Keratinocyte (primary cell): ENCODE results near the gene ING5. TPM values are rescaled to one million over a fixed set of nuclear protein-coding genes. Genes with fewer than 3 reads are reported as not detected.

Experiments used
- DNase-seq: peaks from one replicate; pipeline ENCODE4 v3.0.0-alpha.2; 2011; ENCODE audit warnings: low read depth, missing footprints, low spot score
- FAIRE-seq: peaks from 2 replicates; lab custom pipeline; 2011; peaks lifted over from hg19 to GRCh38; lab: Jason Lieb, UNC
- H2AFZ ChIP-seq: 2 replicates; pipeline ENCODE4 v1.6.0; 2012; ENCODE audit warnings: low read length, control low read depth, inconsistent platforms; ENCODE audit not compliant: control insufficient read depth
- H3K27ac ChIP-seq: 2 replicates; pipeline ENCODE4 v1.5.1; 2011; ENCODE audit warnings: low read length; ENCODE audit not compliant: control insufficient read depth, insufficient read depth
- H3K27me3 ChIP-seq: 3 replicates; pipeline ENCODE4 v1.6.0; 2011; ENCODE audit warnings: low read length; ENCODE audit not compliant: control insufficient read depth, insufficient read depth; ENCODE audit errors: extremely low read depth
- H3K36me3 ChIP-seq, 2 experiments: 2 replicates in 1 of 2; 3 replicates in 1 of 2; pipeline ENCODE4 v1.5.1; 2011; ENCODE audit warnings: low read length in 2 of 2, mild to moderate bottlenecking in 1 of 2; ENCODE audit not compliant: control insufficient read depth in 2 of 2, insufficient read depth in 2 of 2; ENCODE audit errors: extremely low read depth in 1 of 2
- H3K4me1 ChIP-seq: 3 replicates; pipeline ENCODE4 v1.5.1; 2011; ENCODE audit warnings: low read length; ENCODE audit not compliant: control insufficient read depth, insufficient read depth; ENCODE audit errors: extremely low read depth
- H3K4me2 ChIP-seq: 3 replicates; pipeline ENCODE4 v1.6.0; 2011; ENCODE audit warnings: low read depth, low read length; ENCODE audit not compliant: control insufficient read depth, insufficient read depth; ENCODE audit errors: extremely low read depth
- H3K4me3 ChIP-seq, 3 experiments: fragments of 200-600 bp in 1 of 3; sonication (generic) in 1 of 3; 2 replicates in 2 of 3; 3 replicates in 1 of 3; pipeline ENCODE4 v1.5.1; 2011 to 2016; ENCODE audit warnings: low read length in 3 of 3, mild to moderate bottlenecking in 3 of 3, control low read depth in 2 of 3, inconsistent platforms in 1 of 3, low read depth in 1 of 3, mixed read lengths in 1 of 3, mixed run types in 1 of 3, moderate library complexity in 1 of 3; ENCODE audit not compliant: control insufficient read depth in 2 of 3, insufficient read depth in 2 of 3; ENCODE audit errors: extremely low read depth in 1 of 3
- H3K79me2 ChIP-seq: 2 replicates; pipeline ENCODE4 v1.6.0; 2012; ENCODE audit warnings: low read length; ENCODE audit not compliant: control insufficient read depth, insufficient read depth
- H3K9ac ChIP-seq: 3 replicates; pipeline ENCODE4 v1.6.0; 2011; ENCODE audit warnings: low read length; ENCODE audit not compliant: control insufficient read depth, insufficient read depth; ENCODE audit errors: extremely low read depth
- H3K9me1 ChIP-seq: 3 replicates; pipeline ENCODE4 v1.6.0; 2011; ENCODE audit warnings: low read length; ENCODE audit not compliant: control insufficient read depth, insufficient read depth; ENCODE audit errors: extremely low read depth
- H3K9me3 ChIP-seq: 2 replicates; pipeline ENCODE4 v1.5.1; 2012; ENCODE audit warnings: low read depth, low read length; ENCODE audit not compliant: control insufficient read depth
- H4K20me1 ChIP-seq: 3 replicates; pipeline ENCODE4 v1.6.0; 2011; ENCODE audit warnings: low read length; ENCODE audit not compliant: control insufficient read depth, insufficient read depth; ENCODE audit errors: extremely low read depth
- CTCF ChIP-seq, 3 experiments: IDR thresholded peaks in 1 of 3; conservative IDR thresholded peaks in 1 of 3; optimal IDR thresholded peaks in 1 of 3; 2 replicates in 2 of 3; 3 replicates in 1 of 3; pipeline versions ENCODE3 to v1.5.1; 2011; ENCODE audit warnings: low read length in 3 of 3, mild to moderate bottlenecking in 3 of 3, moderate library complexity in 2 of 3, control low read depth in 1 of 3, inconsistent platforms in 1 of 3; ENCODE audit not compliant: insufficient read depth in 2 of 3; ENCODE audit errors: extremely low read depth in 1 of 3
- EZH2 ChIP-seq: IDR thresholded peaks from one replicate; pipeline ENCODE4 v1.6.1; 2012; ENCODE audit warnings: inconsistent platforms, mild to moderate bottlenecking, low read length, moderate library complexity
- dilution Hi-C: fragments of 300-500 bp; cut with MboI; formaldehyde crosslinking; loops from one replicate; pipeline ENCODE4 v1.7.0; 2020; ENCODE audit warnings: low sequenced_read_pairs; ENCODE audit not compliant: extremely low pct_ligation_motif_present
- polyA plus RNA-seq, 5 experiments: library from polyadenylated mRNA; depleted of rRNA in 3 of 5; stranded (reverse) in 3 of 5; stranded (forward) in 1 of 5; unstranded in 1 of 5; fragments of >200 nt; gene quantifications; 1 replicate in 1 of 5; 2 replicates in 3 of 5; 3 replicates in 1 of 5; pipeline versions ENCODE4 v1.2.1 to v1.2.3, GENCODE V29; 2011 to 2012; ENCODE audit warnings: missing spikeins in 2 of 5, low read depth in 1 of 5, low replicate concordance in 1 of 5

Gene ING5
- polyA plus RNA-seq, 1 donor (not counting 4 experiments of a cell fraction or from before 2014, with no cell fraction given) = 19.1 TPM

- FAIRE-seq = no peak
- Histone ChIP-seq H3K36me3 (peaks cover 17 to 30% of the 10 kb centered on the region in 2 experiments), H3K9ac (peak overlapping the region; percentile 70), H3K4me2 (no peak overlapping the region), H2AFZ (no peak overlapping the region), H4K20me1 (peaks cover 2% of the 10 kb centered on the region), H3K27ac (peak overlapping the region; percentile 74), H3K4me1 (peaks cover 16% of the 10 kb centered on the region), H3K9me1 (no peaks in the 10 kb centered on the region), H3K9me3 (no peaks in the 10 kb centered on the region), H3K79me2 (peaks cover 2% of the 10 kb centered on the region), H3K27me3 (no peaks in the 10 kb centered on the region), H3K4me3 (no peak overlapping the region)
- no peak for DNase-seq
- dilution Hi-C loops = no loop called here
- TF ChIP-seq CTCF (optimal IDR thresholded peaks at IDR 0.05 in 1 of 3, IDR thresholded peaks at IDR 0.05 in 1 of 3, conservative IDR thresholded peaks at IDR 0.05 in 1 of 3; ENCODE audit: extremely low read depth in 1 of 3, insufficient read depth in 2 of 3, low read length in 3 of 3) (no peak), EZH2 (no peak)
Observed at GRCh38 chr2:241665731-241666440, 36.0 kb upstream of the ING5 start.

DNA sequence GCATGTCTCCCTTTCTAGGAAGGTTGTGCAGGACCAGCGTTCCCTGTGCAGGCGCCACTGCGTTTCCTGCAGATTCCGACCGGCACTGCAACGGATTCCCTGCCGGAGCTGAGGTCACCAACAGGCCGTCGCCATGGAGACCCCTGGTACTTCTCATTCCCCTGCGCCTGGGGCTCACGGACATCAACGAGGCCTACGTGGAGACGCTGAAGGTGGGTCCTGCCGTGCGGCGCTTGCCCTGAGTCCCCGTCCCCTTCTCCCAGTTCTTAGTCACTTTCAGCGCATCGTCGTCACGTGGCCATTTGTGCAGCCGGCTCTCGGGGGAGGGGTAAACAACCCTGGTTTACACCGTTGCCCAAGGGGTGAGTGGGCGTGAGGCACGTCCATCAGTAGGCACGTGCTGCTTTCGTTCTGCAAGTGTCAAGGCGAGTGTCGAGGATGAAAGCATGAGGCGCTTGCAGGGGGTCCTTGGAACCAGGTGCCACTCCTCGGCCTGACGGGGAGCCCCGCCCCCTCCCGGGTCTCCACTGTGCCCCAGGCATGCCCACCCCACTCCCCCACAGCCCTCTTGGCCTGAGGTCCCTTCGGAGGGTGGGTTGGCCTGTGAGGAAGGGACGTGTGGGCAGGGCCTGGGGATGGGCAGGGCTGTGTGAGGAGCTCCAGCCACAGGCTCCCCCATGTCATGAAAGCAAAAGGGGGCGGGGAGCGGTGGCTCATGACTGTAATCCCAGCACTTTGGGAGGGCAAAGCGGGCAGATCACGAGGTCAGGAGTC, 35.0 kb upstream of the ING5 start:
- H3K9me3 ChIP-seq = no peaks in the 10 kb centered on the region
- no peak overlapping the region for H3K9ac ChIP-seq
- H3K79me2 ChIP-seq = peaks cover 2% of the 10 kb centered on the region
- H3K27ac ChIP-seq = no peak overlapping the region
- peaks cover 16% of the 10 kb centered on the region for H3K4me1 ChIP-seq
- TF ChIP-seq CTCF (optimal IDR thresholded peaks at IDR 0.05 in 1 of 3, IDR thresholded peaks at IDR 0.05 in 1 of 3, conservative IDR thresholded peaks at IDR 0.05 in 1 of 3; ENCODE audit: extremely low read depth in 1 of 3, insufficient read depth in 2 of 3, low read length in 3 of 3) (no peak), EZH2 (no peak)
- H4K20me1 ChIP-seq = peaks cover 2% of the 10 kb centered on the region
- FAIRE-seq (no peak), DNase-seq (no peak)
- H3K36me3 ChIP-seq = peaks cover 14 to 26% of the 10 kb centered on the region in 2 experiments
- H3K4me2 ChIP-seq = no peak overlapping the region
- H3K4me3 ChIP-seq = no peak overlapping the region
- no peaks in the 10 kb centered on the region for H3K27me3 ChIP-seq
- H3K9me1 ChIP-seq = no peaks in the 10 kb centered on the region
- no peak overlapping the region for H2AFZ ChIP-seq
- dilution Hi-C loops = no loop called here
